AG10803 (cell line): ENCODE results near the gene PPL.
A peak's percentile ranks its signal among the peaks of the same experiment; 100 is the strongest.

Source experiments
- DNase-seq: peaks from one replicate; pipeline ENCODE4 v3.0.0; 2010; ENCODE audit warnings: low read depth
- H3K4me3 ChIP-seq: 2 replicates; pipeline ENCODE4 v1.5.1; 2011; ENCODE audit warnings: mild to moderate bottlenecking, low read length, control low read depth
- CTCF ChIP-seq: conservative IDR thresholded peaks from 2 replicates; pipeline ENCODE4 v1.5.1; 2011; ENCODE audit warnings: mild to moderate bottlenecking, low read length, control low read depth, inconsistent platforms

The PPL gene

DNA sequence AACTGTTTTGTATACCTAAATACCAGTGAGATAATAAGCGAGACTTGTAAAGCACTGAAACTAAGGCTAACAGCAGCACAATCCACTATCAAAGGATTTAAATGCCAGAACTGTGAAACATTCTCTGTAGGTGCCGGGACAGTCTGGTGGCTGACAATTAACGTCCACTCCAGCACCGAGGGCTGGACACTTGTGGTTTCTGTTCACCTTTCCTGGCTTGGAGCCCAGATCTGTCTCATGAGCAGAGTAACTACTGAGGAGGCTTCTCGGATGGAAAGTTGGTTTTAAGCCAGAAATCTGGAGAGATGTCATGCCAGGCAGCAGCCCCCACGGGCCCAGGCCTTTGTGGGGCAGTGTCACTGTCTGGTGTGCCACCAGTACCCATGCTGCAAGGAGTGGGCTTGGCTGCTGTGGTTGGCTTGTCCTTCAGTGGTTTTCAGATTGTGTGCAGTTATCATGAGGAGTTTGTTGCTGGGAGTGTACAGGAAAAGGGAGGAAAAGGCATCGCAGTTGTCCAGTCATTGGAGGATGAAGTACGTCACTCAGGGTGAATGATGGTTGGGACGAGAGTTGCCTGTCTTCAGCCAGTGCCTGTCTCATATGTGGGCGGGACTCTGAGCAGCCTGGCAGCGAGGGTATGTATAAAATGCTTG, 54.2 kb downstream of the PPL start:
- peak; percentile 20 for DNase-seq
- no peak overlapping the region for H3K4me3 ChIP-seq
- TF ChIP-seq CTCF = no peak

- no peak overlapping the region for H3K4me3 ChIP-seq
- no peak; the same call in 1 of the 2 replicates for TF ChIP-seq CTCF
- peak; percentile 77 for DNase-seq
Observed at GRCh38 chr16:4882000-4882632, 54.8 kb downstream of the PPL start.

- H3K4me3 ChIP-seq = no peak overlapping the region
- TF ChIP-seq CTCF = no peak
- DNase-seq = no peak
Observed at GRCh38 chr16:4880006-4880580, 56.9 kb downstream of the PPL start.

GRCh38 chr16:4879049-4879448, 57.9 kb downstream of the PPL start:
- peak; percentile 38 for DNase-seq
- no peak for TF ChIP-seq CTCF

DNA sequence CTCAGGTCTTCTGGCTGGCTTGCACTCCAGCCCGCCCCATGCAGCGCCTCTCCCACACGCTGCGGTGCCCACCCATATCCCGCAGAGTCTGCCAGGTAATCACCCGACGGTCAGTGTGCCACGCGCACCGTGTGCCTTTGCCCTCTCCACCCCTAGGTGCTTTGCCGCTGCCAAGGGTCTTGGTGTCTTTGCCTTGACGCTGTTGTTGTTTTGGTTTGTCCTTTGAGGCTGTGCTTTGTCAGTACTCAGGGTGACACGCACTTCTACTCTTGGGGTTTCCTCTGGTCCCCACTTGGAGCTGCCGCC, 59.6 kb downstream of the PPL start:
- H3K4me3 ChIP-seq = no peak overlapping the region
- no peak for TF ChIP-seq CTCF
- DNase-seq = no peak

More at GRCh38 chr16:4879049-4879448, 57.9 kb downstream of the PPL start:
- no peak overlapping the region for H3K4me3 ChIP-seq

DNA sequence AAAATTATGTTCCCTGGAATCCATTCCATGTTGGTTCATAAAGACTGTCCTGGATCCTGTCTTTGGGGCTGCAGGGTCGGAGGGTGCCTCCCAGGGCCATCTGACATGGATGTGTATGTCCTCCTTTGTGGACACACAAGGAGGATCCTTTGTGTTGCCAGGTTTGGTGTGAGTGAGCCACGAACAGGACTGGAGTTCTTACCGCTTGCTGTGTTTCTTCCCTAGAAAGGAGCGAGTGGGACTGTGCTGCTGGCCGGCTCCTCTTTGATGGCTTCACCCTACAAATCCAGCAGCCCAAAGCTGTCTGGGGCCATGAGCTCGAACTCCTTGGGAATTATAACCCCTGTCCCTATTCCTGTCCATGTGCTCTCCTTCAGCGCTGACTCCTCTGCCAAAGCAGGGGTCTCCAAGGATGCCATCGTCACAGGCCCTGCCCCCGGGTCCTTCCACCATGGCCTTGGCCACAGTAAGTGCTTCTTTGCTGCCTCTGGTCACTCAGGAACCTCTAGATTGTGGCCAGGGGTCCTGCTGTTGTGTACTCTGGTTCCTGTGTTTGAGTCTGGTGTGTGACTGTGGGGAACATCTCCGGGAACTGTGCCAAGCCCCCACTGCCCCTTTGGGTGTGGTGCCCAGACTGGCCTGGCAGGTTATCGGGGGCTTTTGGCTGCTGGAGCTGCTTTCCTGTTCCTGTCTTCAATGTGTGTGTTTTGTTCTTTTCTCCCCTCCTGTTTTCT, 60.1 kb downstream of the PPL start:
- H3K4me3 ChIP-seq = no peak overlapping the region
- no peak for TF ChIP-seq CTCF
- DNase-seq = no peak
